WTC11 (cell line): Measurements from ENCODE around the gene NADK2. TPM values are rescaled to one million over a fixed set of nuclear protein-coding genes. Genes with fewer than 3 reads are reported as not detected.

Experiments used
- ATAC-seq: fragments of 200-7000 bp; cut with Tn5 transposase; 2 replicates; pipeline ENCODE4 v1.10.0; 2021; ENCODE audit warnings: mild to moderate bottlenecking, moderate library complexity
- CTCF ChIA-PET: fragments of 300-600 bp; sonication (Branson Sonifier 250); formaldehyde crosslinking; loops from one replicate; lab custom pipeline; 2021; ENCODE audit warnings: antibody characterized with exemption; lab: Charles Lee
- POLR2A ChIA-PET: fragments of 350-600 bp; sonication (Branson Sonifier 250); formaldehyde crosslinking; loops from one replicate; lab custom pipeline; 2021; ENCODE audit warnings: antibody characterized with exemption; lab: Charles Lee
- DNase-seq: peaks from one replicate; pipeline ENCODE4 v3.0.0; 2021; ENCODE audit warnings: low spot score
- H3K27ac Mint-ChIP-seq: 2 replicates; pipeline ENCODE4 v1.8.0; 2021; ENCODE audit warnings: mixed read lengths
- H3K27me3 Mint-ChIP-seq: 2 replicates; pipeline ENCODE4 v1.8.0; 2021; ENCODE audit warnings: low read depth, mild to moderate bottlenecking, moderate library complexity, mixed read lengths
- H3K36me3 Mint-ChIP-seq: 2 replicates; pipeline ENCODE4 v1.8.0; 2021; ENCODE audit warnings: mixed read lengths
- H3K4me1 Mint-ChIP-seq: 2 replicates; pipeline ENCODE4 v1.8.0; 2022; ENCODE audit warnings: mixed read lengths
- H3K4me3 Mint-ChIP-seq: 2 replicates; pipeline ENCODE4 v1.8.0; 2021; ENCODE audit warnings: mild to moderate bottlenecking, moderate library complexity, mixed read lengths
- H3K9me3 Mint-ChIP-seq: 2 replicates; pipeline ENCODE4 v1.8.0; 2021; ENCODE audit warnings: mixed read lengths
- AFF4 ChIP-seq: sonication (generic); formaldehyde crosslinking; IDR thresholded peaks from 2 replicates; pipeline ENCODE4 v1.8.1; 2023; ENCODE audit warnings: mild to moderate bottlenecking, missing genetic modification reagents, borderline replicate concordance
- CREM ChIP-seq: sonication (generic); formaldehyde crosslinking; IDR thresholded peaks from 2 replicates; pipeline ENCODE4 v1.8.1; 2022; ENCODE audit warnings: mild to moderate bottlenecking, missing genetic modification reagents, moderate library complexity
- ELF4 ChIP-seq: sonication (generic); formaldehyde crosslinking; IDR thresholded peaks from 2 replicates; pipeline ENCODE4 v1.8.1; 2022; ENCODE audit warnings: low read depth, mild to moderate bottlenecking, moderate library complexity, missing genetic modification reagents
- FOXP1 ChIP-seq: sonication (generic); formaldehyde crosslinking; IDR thresholded peaks from 2 replicates; pipeline ENCODE4 v1.8.0; 2022; ENCODE audit warnings: missing genetic modification reagents, mild to moderate bottlenecking, moderate library complexity, borderline replicate concordance
- FOXP4 ChIP-seq: sonication (generic); formaldehyde crosslinking; IDR thresholded peaks from 2 replicates; pipeline ENCODE4 v1.8.0; 2022; ENCODE audit warnings: mild to moderate bottlenecking, missing genetic modification reagents
- GABPB1 ChIP-seq: sonication (generic); formaldehyde crosslinking; IDR thresholded peaks from 2 replicates; pipeline ENCODE4 v1.8.1; 2023; ENCODE audit warnings: mild to moderate bottlenecking, missing genetic modification reagents
- GRHL2 ChIP-seq: fragments of 250-450 bp; sonication (Bioruptor Pico); IDR thresholded peaks from 2 replicates; pipeline ENCODE4 v1.8.0; 2022; ENCODE audit warnings: mild to moderate bottlenecking, moderate library complexity; ENCODE audit not compliant: insufficient replicate concordance, severe bottlenecking
- HMGXB4 ChIP-seq: sonication (generic); formaldehyde crosslinking; IDR thresholded peaks from 2 replicates; pipeline ENCODE4 v1.8.1; 2023; ENCODE audit warnings: mild to moderate bottlenecking, moderate library complexity, missing genetic modification reagents
- MLX ChIP-seq: sonication (generic); formaldehyde crosslinking; IDR thresholded peaks from 2 replicates; pipeline ENCODE4 v1.8.1; 2023; ENCODE audit warnings: mild to moderate bottlenecking, missing genetic modification reagents, moderate library complexity
- MXD4 ChIP-seq: fragments of 250-450 bp; sonication (Bioruptor Pico); IDR thresholded peaks from 2 replicates; pipeline ENCODE4 v1.8.0; 2021; ENCODE audit warnings: mild to moderate bottlenecking, moderate library complexity, borderline replicate concordance
- NFE2L1 ChIP-seq: sonication (generic); formaldehyde crosslinking; IDR thresholded peaks from 2 replicates; pipeline ENCODE4 v1.8.1; 2023; ENCODE audit warnings: missing genetic modification reagents
- NFYB ChIP-seq: sonication (generic); formaldehyde crosslinking; conservative IDR thresholded peaks from 2 replicates; pipeline ENCODE4 v1.8.0; 2022; ENCODE audit warnings: low read depth, missing genetic modification reagents
- NR1H2 ChIP-seq: sonication (generic); formaldehyde crosslinking; IDR thresholded peaks from 2 replicates; pipeline ENCODE4 v1.9.0; 2021; ENCODE audit warnings: mild to moderate bottlenecking, moderate library complexity, missing genetic modification reagents
- NR3C1 ChIP-seq: sonication (generic); formaldehyde crosslinking; conservative IDR thresholded peaks from 2 replicates; pipeline ENCODE4 v1.8.1; 2023; ENCODE audit warnings: low read depth, mild to moderate bottlenecking, missing genetic modification reagents
- PRRX2 ChIP-seq: fragments of 250-450 bp; sonication (Bioruptor Pico); IDR thresholded peaks from 2 replicates; pipeline ENCODE4 v1.8.0; 2021; ENCODE audit warnings: mild to moderate bottlenecking
- SMAD3 ChIP-seq: sonication (generic); formaldehyde crosslinking; IDR thresholded peaks from 2 replicates; pipeline ENCODE4 v1.8.0; 2022; ENCODE audit warnings: missing genetic modification reagents, mild to moderate bottlenecking, borderline replicate concordance
- SP1 ChIP-seq: sonication (generic); formaldehyde crosslinking; conservative IDR thresholded peaks from 2 replicates; pipeline ENCODE4 v1.8.1; 2022; ENCODE audit warnings: missing genetic modification reagents
- TEAD1 ChIP-seq: sonication (generic); formaldehyde crosslinking; IDR thresholded peaks from 2 replicates; pipeline ENCODE4 v1.8.0; 2022; ENCODE audit warnings: mild to moderate bottlenecking, missing genetic modification reagents
- TEAD4 ChIP-seq: sonication (generic); formaldehyde crosslinking; IDR thresholded peaks from 2 replicates; pipeline ENCODE4 v1.8.0; 2022; ENCODE audit warnings: mild to moderate bottlenecking, missing genetic modification reagents
- TP53 ChIP-seq: sonication (generic); formaldehyde crosslinking; IDR thresholded peaks from 2 replicates; pipeline ENCODE4 v1.8.1; 2023; ENCODE audit warnings: mild to moderate bottlenecking, missing genetic modification reagents
- ZBTB21 ChIP-seq: sonication (generic); formaldehyde crosslinking; IDR thresholded peaks from 2 replicates; pipeline ENCODE4 v1.8.1; 2023; ENCODE audit warnings: mild to moderate bottlenecking, missing genetic modification reagents, borderline replicate concordance
- ZNF138 ChIP-seq: sonication (generic); formaldehyde crosslinking; conservative IDR thresholded peaks from 2 replicates; pipeline ENCODE4 v1.8.1; 2022; ENCODE audit warnings: mild to moderate bottlenecking, moderate library complexity, missing genetic modification reagents
- ZNF219 ChIP-seq: sonication (generic); formaldehyde crosslinking; IDR thresholded peaks from 2 replicates; pipeline ENCODE4 v1.8.0; 2023; ENCODE audit warnings: missing genetic modification reagents, mild to moderate bottlenecking, borderline replicate concordance
- ZNF263 ChIP-seq: sonication (generic); formaldehyde crosslinking; IDR thresholded peaks from 2 replicates; pipeline ENCODE4 v1.8.1; 2022; ENCODE audit warnings: low read depth, mild to moderate bottlenecking, moderate library complexity, missing genetic modification reagents
- ZNF317 ChIP-seq: sonication (generic); formaldehyde crosslinking; IDR thresholded peaks from 2 replicates; pipeline ENCODE4 v1.8.1; 2023; ENCODE audit warnings: low read depth, mild to moderate bottlenecking, moderate library complexity, missing genetic modification reagents, borderline replicate concordance
- ZNF425 ChIP-seq: fragments of 250-450 bp; sonication (Bioruptor Pico); conservative IDR thresholded peaks from 2 replicates; pipeline ENCODE4 v1.9.0; 2021; ENCODE audit warnings: mild to moderate bottlenecking
- total RNA-seq: library from RNA; stranded (reverse); gene quantifications from 3 replicates; pipeline ENCODE4 v1.2.3, GENCODE V29; 2021

Gene NADK2
- total RNA-seq, 1 experiment from 2014 or later = 11.7 TPM

- no peak overlapping the region for H3K27ac Mint-ChIP-seq
- H3K27me3 Mint-ChIP-seq = no peaks in the 10 kb centered on the region
- no peak for TF ChIP-seq MLX (CRISPR knock-in tag)
- TF ChIP-seq PRRX2 (CRISPR knock-in tag) = no peak
- no peak for TF ChIP-seq ZBTB21 (CRISPR knock-in tag)
- no peak for TF ChIP-seq ZNF425
- TF ChIP-seq TEAD4 (CRISPR knock-in tag) = no peak
- no peak for TF ChIP-seq SP1 (CRISPR knock-in tag)
- TF ChIP-seq ZNF138 = no peak
- no peak for TF ChIP-seq NR1H2
- TF ChIP-seq TP53 (CRISPR knock-in tag) = no peak
- TF ChIP-seq TEAD1 (CRISPR knock-in tag) = no peak
- no peak overlapping the region for H3K4me3 Mint-ChIP-seq
- H3K9me3 Mint-ChIP-seq = no peaks in the 10 kb centered on the region
- ATAC-seq = no peak
- H3K4me1 Mint-ChIP-seq = peaks cover 18% of the 10 kb centered on the region
- ChIA-PET CTCF (interaction anchor here (0.7 to 1.8 kb wide), 3 partner anchors 12 to 386 kb away, joined by 3 to 7 read pairs (median 3); no protein-coding TSS in a partner anchor), POLR2A (no interaction called here)
- no peak for DNase-seq
- H3K36me3 Mint-ChIP-seq = no peaks in the 10 kb centered on the region
Observed at GRCh38 chr5:36236801-36237200, 4.9 kb downstream of the NADK2 start.

GRCh38 chr5:36232533-36232932 is 9.2 kb downstream of the NADK2 start:
- Mint-ChIP-seq H3K27ac (no peak overlapping the region), H3K4me1 (peaks cover 5% of the 10 kb centered on the region), H3K9me3 (no peaks in the 10 kb centered on the region), H3K27me3 (no peaks in the 10 kb centered on the region), H3K36me3 (no peaks in the 10 kb centered on the region), H3K4me3 (no peak overlapping the region)
- no peak for DNase-seq
- TF ChIP-seq GRHL2 (CRISPR knock-in tag) (no peak), MXD4 (CRISPR knock-in tag) (no peak), NR3C1 (CRISPR knock-in tag) (no peak), NFYB (CRISPR knock-in tag) (no peak), FOXP4 (no peak), ZNF219 (CRISPR knock-in tag) (no peak), CREM (no peak), AFF4 (CRISPR knock-in tag) (no peak), NFE2L1 (CRISPR knock-in tag) (no peak), HMGXB4 (no peak), SMAD3 (CRISPR knock-in tag) (no peak), FOXP1 (CRISPR knock-in tag) (no peak), ZNF263 (CRISPR knock-in tag) (no peak), ELF4 (CRISPR knock-in tag) (no peak), GABPB1 (CRISPR knock-in tag) (no peak), ZNF317 (no peak)
- ChIA-PET POLR2A (no interaction called here), CTCF (interaction anchor here (1.2 kb wide), 1 partner anchor 10 kb away, joined by 3 read pairs; no protein-coding TSS in a partner anchor)
- no peak for ATAC-seq
